ENCODE data around the gene HIVEP1. TPM values are rescaled to one million over a fixed set of nuclear protein-coding genes. Genes with fewer than 3 reads are reported as not detected.

HIVEP1 gene
- polyA plus RNA-seq, 1 of the 3 experiments (the other 2 are of a cell fraction), result 7.7 TPM

DNA sequence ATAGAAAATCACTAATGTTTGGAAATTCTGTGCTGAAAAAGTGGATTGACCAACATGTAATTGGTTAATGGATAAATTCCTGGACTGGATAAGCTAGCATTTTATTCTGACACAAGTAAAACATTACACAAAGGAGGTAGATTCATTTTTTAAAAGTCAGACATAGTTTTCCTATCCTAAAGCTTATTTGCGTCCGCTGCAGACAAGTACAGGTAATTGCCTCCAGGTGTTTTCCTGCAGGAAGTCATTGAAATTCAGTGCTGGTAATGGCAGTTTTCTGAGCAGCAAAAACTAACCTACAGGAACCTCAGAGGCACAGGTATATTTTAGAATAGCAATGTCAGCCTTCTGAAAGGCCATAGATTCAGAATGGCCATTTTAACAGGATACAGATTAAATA lies 20.0 kb upstream of the HIVEP1 start:
- ChIA-PET POLR2A (no interaction called here), CTCF (interaction anchor here (0.8 to 1.2 kb wide), 2 partner anchors 13 to 242 kb away, joined by 3 to 4 read pairs; no protein-coding TSS in a partner anchor)
- H3K4me3 ChIP-seq (ENCODE audit: low read depth in 2 of 2, low read length in 1 of 2), result no peak overlapping the region
- no peaks in the 10 kb centered on the region for H3K4me1 ChIP-seq (ENCODE audit: control insufficient read depth in 1 of 2, insufficient read depth in 2 of 2, low read depth in 1 of 2, low read length in 1 of 2)
- no peaks in the 10 kb centered on the region for H3K79me2 ChIP-seq (ENCODE audit: insufficient read depth)
- H3K27me3 ChIP-seq (ENCODE audit: insufficient read depth), result no peaks in the 10 kb centered on the region
- no peaks in the 10 kb centered on the region for H3K9me3 ChIP-seq
- no peaks in the 10 kb centered on the region for H3K9me2 ChIP-seq
- 95% methylated on average over 2 of the region's 2 CpGs for WGBS (ENCODE audit: low lambda C conversion rate)
- TF ChIP-seq POLR2AphosphoS5 (IDR thresholded peaks at IDR 0.05; ENCODE audit: low read depth, low read length) (no peak), MXI1 (IDR thresholded peaks at IDR 0.05; ENCODE audit: low read depth, low read length) (no peak), MAX (IDR thresholded peaks at IDR 0.05; ENCODE audit: low read depth) (no peak), ELF1 (IDR thresholded peaks at IDR 0.05) (no peak), FOXM1 (IDR thresholded peaks at IDR 0.05; ENCODE audit: low read depth) (no peak), TEAD4 (IDR thresholded peaks at IDR 0.05; ENCODE audit: borderline replicate concordance, insufficient read depth) (no peak), FOSL2 (IDR thresholded peaks at IDR 0.05; ENCODE audit: borderline replicate concordance, low read depth) (no peak)
- peaks cover 8% of the 10 kb centered on the region for H3F3A ChIP-seq (replicated peaks; ENCODE audit: insufficient read depth)
- H2AFZ ChIP-seq (ENCODE audit: low read depth), result no peak overlapping the region
- no peak overlapping the region for H3K9ac ChIP-seq
- H4K20me1 ChIP-seq (ENCODE audit: insufficient read depth), result no peaks in the 10 kb centered on the region
- no peak for DNase-seq
- H3K36me3 ChIP-seq (replicated peaks in 1 of 2; ENCODE audit: control insufficient read depth in 1 of 2, insufficient read depth in 2 of 2, low read length in 1 of 2), result no peaks in the 10 kb centered on the region
- H3K27ac ChIP-seq (ENCODE audit: low read depth in 2 of 2, low read length in 1 of 2), result no peak overlapping the region
- no peak overlapping the region for H3K4me2 ChIP-seq

DNA sequence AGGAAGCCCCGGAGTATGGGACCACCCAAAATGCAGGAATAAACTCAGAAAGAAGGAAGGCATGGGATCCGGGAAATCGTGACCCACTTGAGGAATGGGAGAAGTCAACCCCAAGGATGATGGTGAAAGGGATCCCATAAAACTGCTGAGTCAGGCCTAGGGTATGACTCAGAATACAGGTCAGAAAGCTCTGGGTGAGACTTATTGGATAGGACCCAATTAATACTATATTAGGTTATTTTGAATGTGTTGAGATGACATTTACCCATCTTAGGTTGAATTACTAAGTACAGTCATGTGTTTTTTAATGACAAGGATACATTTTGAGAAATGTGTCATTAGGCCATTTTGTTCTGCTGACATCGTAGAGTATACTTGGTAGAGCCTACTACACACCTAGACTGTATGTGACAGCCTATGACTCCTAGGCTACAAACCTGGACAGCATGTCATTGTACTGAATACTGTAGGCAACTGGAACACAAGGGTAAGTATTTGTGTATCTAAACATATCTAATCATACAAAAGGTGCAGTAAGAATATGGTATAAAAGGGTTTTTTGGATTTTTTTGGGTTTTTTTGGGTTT lies 17.1 kb upstream of the HIVEP1 start:
- no peaks in the 10 kb centered on the region for H4K20me1 ChIP-seq (ENCODE audit: insufficient read depth)
- H3K9me2 ChIP-seq, result no peaks in the 10 kb centered on the region
- 94% methylated on average over 4 of the region's 4 CpGs for WGBS (ENCODE audit: low lambda C conversion rate)
- no peak overlapping the region for H3K27ac ChIP-seq (ENCODE audit: low read depth in 2 of 2, low read length in 1 of 2)
- DNase-seq, result no peak
- no peaks in the 10 kb centered on the region for H3K79me2 ChIP-seq (ENCODE audit: insufficient read depth)
- no peak overlapping the region for H3K4me3 ChIP-seq (ENCODE audit: low read depth in 2 of 2, low read length in 1 of 2)
- H3K27me3 ChIP-seq (ENCODE audit: insufficient read depth), result no peaks in the 10 kb centered on the region
- H3K4me1 ChIP-seq (ENCODE audit: control insufficient read depth in 1 of 2, insufficient read depth in 2 of 2, low read depth in 1 of 2, low read length in 1 of 2), result no peaks in the 10 kb centered on the region
- no peak overlapping the region for H3K9ac ChIP-seq
- no peak overlapping the region for H3K4me2 ChIP-seq
- TF ChIP-seq JUND (IDR thresholded peaks at IDR 0.05), result no peak
- no peak for TF ChIP-seq RFX5 (IDR thresholded peaks at IDR 0.05; ENCODE audit: low read length)
- TF ChIP-seq ELF1 (IDR thresholded peaks at IDR 0.05), result no peak
- H3K36me3 ChIP-seq (replicated peaks in 1 of 2; ENCODE audit: control insufficient read depth in 1 of 2, insufficient read depth in 2 of 2, low read length in 1 of 2), result no peaks in the 10 kb centered on the region
- POLR2A ChIA-PET, result no interaction called here
- CTCF ChIA-PET, result interaction anchor here (0.9 kb wide), 1 partner anchor 23 kb away, joined by 3 read pairs; no protein-coding TSS in a partner anchor
- no peak overlapping the region for H2AFZ ChIP-seq (ENCODE audit: low read depth)
- no peaks in the 10 kb centered on the region for H3F3A ChIP-seq (replicated peaks; ENCODE audit: insufficient read depth)
- H3K9me3 ChIP-seq, result no peaks in the 10 kb centered on the region

DNA sequence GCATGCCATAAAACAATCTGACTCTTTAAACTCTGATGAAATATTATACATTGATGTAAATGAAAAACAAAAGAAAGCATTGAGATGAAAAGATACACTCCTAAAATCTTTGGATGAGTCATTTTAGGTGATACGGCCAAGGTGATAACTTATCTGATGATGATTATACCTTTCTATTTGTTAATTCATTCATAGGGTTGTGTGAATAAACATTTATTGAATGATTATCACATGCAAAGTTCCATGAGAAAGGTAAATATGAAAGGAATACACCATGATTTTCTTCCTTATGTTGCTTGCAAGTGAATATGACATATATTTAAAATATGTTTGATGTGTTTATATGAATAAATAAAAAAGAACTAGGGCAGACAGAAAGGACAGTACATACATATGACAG lies 15.4 kb upstream of the HIVEP1 start:
- H3K79me2 ChIP-seq (ENCODE audit: insufficient read depth), result no peaks in the 10 kb centered on the region
- 76% methylated on average over 1 of the region's 1 CpG for WGBS (ENCODE audit: low lambda C conversion rate)
- no peak overlapping the region for H3K4me3 ChIP-seq (ENCODE audit: low read depth in 2 of 2, low read length in 1 of 2)
- no peaks in the 10 kb centered on the region for H3K9me2 ChIP-seq
- no peaks in the 10 kb centered on the region for H4K20me1 ChIP-seq (ENCODE audit: insufficient read depth)
- DNase-seq, result no peak
- no peak overlapping the region for H3K9ac ChIP-seq
- no peaks in the 10 kb centered on the region for H3K9me3 ChIP-seq
- no peak overlapping the region for H3K27ac ChIP-seq (ENCODE audit: low read depth in 2 of 2, low read length in 1 of 2)
- CTCF ChIA-PET, result no interaction called here
- H3F3A ChIP-seq (replicated peaks; ENCODE audit: insufficient read depth), result no peaks in the 10 kb centered on the region
- no peak overlapping the region for H3K4me2 ChIP-seq
- POLR2A ChIA-PET, result no interaction called here
- no peaks in the 10 kb centered on the region for H3K36me3 ChIP-seq (replicated peaks in 1 of 2; ENCODE audit: control insufficient read depth in 1 of 2, insufficient read depth in 2 of 2, low read length in 1 of 2)
- H2AFZ ChIP-seq (ENCODE audit: low read depth), result no peak overlapping the region
- H3K4me1 ChIP-seq (ENCODE audit: control insufficient read depth in 1 of 2, insufficient read depth in 2 of 2, low read depth in 1 of 2, low read length in 1 of 2), result no peaks in the 10 kb centered on the region
- no peaks in the 10 kb centered on the region for H3K27me3 ChIP-seq (ENCODE audit: insufficient read depth)
- TF ChIP-seq GATA2 (CRISPR knock-in tag; IDR thresholded peaks at IDR 0.05) (no peak), MAX (IDR thresholded peaks at IDR 0.05; ENCODE audit: low read depth) (no peak), EZH2phosphoT487 (IDR thresholded peaks at IDR 0.05; ENCODE audit: borderline replicate concordance, low read depth) (no peak), FOXJ3 (CRISPR knock-in tag; IDR thresholded peaks at IDR 0.05) (no peak), RCOR1 (IDR thresholded peaks at IDR 0.05; ENCODE audit: low read length) (no peak), ELF1 (IDR thresholded peaks at IDR 0.05) (no peak), EP300 (IDR thresholded peaks at IDR 0.05; ENCODE audit: borderline replicate concordance in 1 of 2, low read depth in 1 of 2, low read length in 1 of 2) (no peak), MXI1 (IDR thresholded peaks at IDR 0.05; ENCODE audit: low read depth, low read length) (no peak), REST (IDR thresholded peaks at IDR 0.05; ENCODE audit: low read depth, low read length) (no peak), USF1 (IDR thresholded peaks at IDR 0.05; ENCODE audit: borderline replicate concordance, low read depth) (no peak), YY1 (IDR thresholded peaks at IDR 0.05; ENCODE audit: low read depth) (no peak), RFX5 (IDR thresholded peaks at IDR 0.05; ENCODE audit: low read length) (no peak)

Data from SK-N-SH (cell line).